Thyroid gland (tissue), 4 donors: ENCODE results near the gene ATP8A1.

Experiments used
- CTCF ChIP-seq, 6 experiments: fragments of 200-600 bp in 3 of 6; fragments of 450-650 bp in 3 of 6; sonication (generic) in 3 of 6; IDR thresholded peaks; one replicate each; pipeline ENCODE4 v1.5.1; 2016 to 2019; ENCODE audit warnings: antibody characterized with exemption in 6 of 6, mild to moderate bottlenecking in 2 of 6, inconsistent platforms in 1 of 6, moderate library complexity in 1 of 6
- POLR2A ChIP-seq, 2 donors: fragments of 450-650 bp; IDR thresholded peaks; one replicate each; pipeline ENCODE4 v1.6.1; 2017; ENCODE audit warnings: antibody characterized with exemption in 2 of 2, mild to moderate bottlenecking in 2 of 2, moderate library complexity in 1 of 2

GRCh38 chr4:42683393-42683792, 26.5 kb upstream of the ATP8A1 start:
- TF ChIP-seq CTCF (IDR thresholded peaks at IDR 0.05) (no peak), POLR2A (IDR thresholded peaks at IDR 0.05) (no peak)
